Esophagus squamous epithelium (tissue), 5 donors: ENCODE results near the gene SDK2. TPM values are rescaled to one million over a fixed set of nuclear protein-coding genes. Genes with fewer than 3 reads are reported as not detected.

Source experiments
- DNase-seq: peaks from one replicate; lab custom pipeline; 2025; lab: John Stamatoyannopoulos, UW
- H3K27ac ChIP-seq, 4 donors: fragments of 200-600 bp; sonication (generic); one replicate each; pipeline ENCODE4 v1.5.1; 2016 to 2019; ENCODE audit warnings: mild to moderate bottlenecking in 1 of 4
- H3K27me3 ChIP-seq, 4 donors: fragments of 200-600 bp; sonication (generic); 1 replicate in 3 of 4; 2 replicates in 1 of 4; pipeline versions ENCODE4 v1.5.1 to v1.6.0; 2017 to 2021; ENCODE audit warnings: antibody characterized with exemption in 1 of 4
- H3K36me3 ChIP-seq, 3 donors: fragments of 200-600 bp; sonication (generic); one replicate each; pipeline ENCODE4 v1.5.1; 2016 to 2019
- H3K4me1 ChIP-seq, 3 donors: fragments of 200-600 bp; sonication (generic); one replicate each; pipeline ENCODE4 v1.5.1; 2017 to 2019
- H3K4me3 ChIP-seq, 4 donors: fragments of 200-600 bp; sonication (generic); 1 replicate in 3 of 4; 2 replicates in 1 of 4; pipeline ENCODE4 v1.5.1; 2016 to 2019; ENCODE audit warnings: mild to moderate bottlenecking in 2 of 4, moderate library complexity in 1 of 4
- H3K9me3 ChIP-seq, 3 donors: fragments of 200-600 bp; sonication (generic); one replicate each; pipeline ENCODE4 v1.5.1; 2016 to 2019
- POLR2A ChIP-seq, 4 donors: fragments of 450-650 bp; IDR thresholded peaks; one replicate each; pipeline ENCODE4 v1.6.1; 2017; ENCODE audit warnings: antibody characterized with exemption in 4 of 4, mild to moderate bottlenecking in 4 of 4, moderate library complexity in 3 of 4
- WGBS, 2 donors: methylation state at CpG; one replicate each; pipeline ENCODE4 v1.1.5; 2018; 5-methylcytosine and 5-hydroxymethylcytosine counted together
- intact Hi-C: fragments of 100-400 bp; cut with DNase I; formaldehyde crosslinking; loops from one replicate; pipeline ENCODE4 v1.15.0; 2022
- total RNA-seq, 4 donors: library from RNA; depleted of rRNA; stranded (reverse); fragments of >200 nt; gene quantifications; one replicate each; pipeline ENCODE4 v1.1.0, GENCODE V29; 2016
- TF ChIP-seq, protein P1 (sequence below), 6 experiments: fragments of 450-650 bp in 4 of 6; fragments of 200-600 bp in 2 of 6; sonication (generic) in 2 of 6; IDR thresholded peaks; one replicate each; pipeline ENCODE4 v1.5.1; 2016 to 2019; ENCODE audit warnings: antibody characterized with exemption in 6 of 6, mild to moderate bottlenecking in 4 of 6, moderate library complexity in 4 of 6
- donor health status: DM: yes; HTN: yes; CAD: no.

The SDK2 gene
- total RNA-seq, 4 donors from 2014 or later, result 1.7 to 5.5 (median 2.4) TPM

DNA sequence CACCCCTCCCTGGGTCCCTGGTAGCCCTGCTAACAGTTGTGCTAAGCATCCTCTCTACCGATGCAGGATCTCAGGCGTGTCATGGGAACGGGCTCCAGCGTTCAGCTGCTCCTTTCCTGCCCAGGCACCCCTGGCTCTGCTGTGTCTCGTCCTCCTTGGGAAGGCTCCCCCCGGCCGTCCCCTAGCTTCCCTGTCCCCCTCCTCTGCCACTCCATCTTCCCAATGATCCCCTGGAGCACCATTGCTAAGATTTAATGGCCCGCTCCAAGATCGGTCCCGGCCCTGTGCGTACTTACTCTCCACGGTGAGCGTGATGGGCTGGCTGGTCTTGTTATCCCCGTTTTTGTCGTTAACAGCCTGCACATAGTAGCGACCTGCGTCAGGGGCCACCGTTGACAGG lies 196.9 kb downstream of the SDK2 start:
- TF ChIP-seq, protein P1, sequence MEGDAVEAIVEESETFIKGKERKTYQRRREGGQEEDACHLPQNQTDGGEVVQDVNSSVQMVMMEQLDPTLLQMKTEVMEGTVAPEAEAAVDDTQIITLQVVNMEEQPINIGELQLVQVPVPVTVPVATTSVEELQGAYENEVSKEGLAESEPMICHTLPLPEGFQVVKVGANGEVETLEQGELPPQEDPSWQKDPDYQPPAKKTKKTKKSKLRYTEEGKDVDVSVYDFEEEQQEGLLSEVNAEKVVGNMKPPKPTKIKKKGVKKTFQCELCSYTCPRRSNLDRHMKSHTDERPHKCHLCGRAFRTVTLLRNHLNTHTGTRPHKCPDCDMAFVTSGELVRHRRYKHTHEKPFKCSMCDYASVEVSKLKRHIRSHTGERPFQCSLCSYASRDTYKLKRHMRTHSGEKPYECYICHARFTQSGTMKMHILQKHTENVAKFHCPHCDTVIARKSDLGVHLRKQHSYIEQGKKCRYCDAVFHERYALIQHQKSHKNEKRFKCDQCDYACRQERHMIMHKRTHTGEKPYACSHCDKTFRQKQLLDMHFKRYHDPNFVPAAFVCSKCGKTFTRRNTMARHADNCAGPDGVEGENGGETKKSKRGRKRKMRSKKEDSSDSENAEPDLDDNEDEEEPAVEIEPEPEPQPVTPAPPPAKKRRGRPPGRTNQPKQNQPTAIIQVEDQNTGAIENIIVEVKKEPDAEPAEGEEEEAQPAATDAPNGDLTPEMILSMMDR (IDR thresholded peaks at IDR 0.05), result no peak
- TF ChIP-seq POLR2A (IDR thresholded peaks at IDR 0.05), result no peak
- no peak overlapping the region for H3K4me3 ChIP-seq
- no peaks in the 10 kb centered on the region for H3K4me1 ChIP-seq
- H3K27me3 ChIP-seq, result no peaks in the 10 kb centered on the region
- intact Hi-C loops, result no loop called here
- no peak for DNase-seq
- H3K36me3 ChIP-seq, result no peaks in the 10 kb centered on the region
- no peaks in the 10 kb centered on the region for H3K9me3 ChIP-seq
- 83 to 88% methylated on average over 12 to 15 of the region's 18 CpGs for WGBS, 2 donors
- no peak overlapping the region for H3K27ac ChIP-seq

DNA sequence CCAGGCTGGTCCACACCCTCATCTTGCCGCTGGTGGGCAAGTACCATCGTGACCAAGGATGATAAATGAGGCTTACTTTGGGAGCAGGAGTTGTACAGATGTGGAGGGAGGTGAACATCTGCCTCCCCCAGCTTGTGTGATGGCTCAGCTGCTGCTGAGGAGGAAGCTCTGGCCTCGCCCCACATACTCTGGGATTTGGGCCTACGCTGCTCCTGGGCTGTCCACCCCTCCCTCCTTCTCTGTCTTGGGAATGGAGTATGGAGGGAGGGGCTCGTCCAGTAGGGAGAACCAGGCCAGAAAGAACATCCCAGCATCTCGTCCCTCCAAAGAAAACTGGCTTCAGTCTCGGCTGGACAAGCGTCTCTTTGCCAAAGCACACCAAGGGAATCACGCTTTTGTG lies 197.6 kb downstream of the SDK2 start:
- Histone ChIP-seq H3K9me3 (no peaks in the 10 kb centered on the region), H3K27me3 (no peaks in the 10 kb centered on the region), H3K27ac (no peak overlapping the region), H3K4me1 (no peaks in the 10 kb centered on the region), H3K36me3 (no peaks in the 10 kb centered on the region), H3K4me3 (no peak overlapping the region)
- TF ChIP-seq, protein P1 (IDR thresholded peaks at IDR 0.05), result no peak
- TF ChIP-seq POLR2A (IDR thresholded peaks at IDR 0.05), result no peak
- intact Hi-C loops, result no loop called here
- WGBS, 2 donors, result 66 to 68% methylated on average over 4 to 7 of the region's 9 CpGs
- no peak for DNase-seq

DNA sequence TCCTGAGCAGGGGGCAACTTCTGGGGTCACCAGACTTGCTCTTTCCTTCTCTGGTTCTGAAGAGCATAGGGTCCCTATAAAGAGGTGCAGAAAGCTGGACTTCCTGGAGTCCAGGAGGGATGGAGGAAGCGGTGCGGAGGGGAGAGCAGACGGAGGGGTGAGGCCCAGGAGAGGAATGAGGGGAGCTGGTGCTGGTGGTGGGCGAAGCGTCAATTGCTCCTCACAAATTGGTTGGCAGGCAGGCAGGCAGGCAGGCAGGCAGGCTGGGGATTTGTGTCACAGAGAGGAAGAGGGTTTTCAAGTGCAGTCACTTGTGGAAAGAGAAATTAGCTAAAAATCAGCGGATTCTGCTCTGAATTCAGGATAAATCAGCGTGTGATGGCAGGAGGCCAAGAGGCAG lies 198.8 kb downstream of the SDK2 start:
- DNase-seq, result no peak
- no peak overlapping the region for H3K27ac ChIP-seq
- no peaks in the 10 kb centered on the region for H3K27me3 ChIP-seq
- intact Hi-C loops, result no loop called here
- no peaks in the 10 kb centered on the region for H3K36me3 ChIP-seq
- TF ChIP-seq POLR2A (IDR thresholded peaks at IDR 0.05), result no peak
- TF ChIP-seq, protein P1 (IDR thresholded peaks at IDR 0.05), result no peak
- no peak overlapping the region for H3K4me3 ChIP-seq
- no peaks in the 10 kb centered on the region for H3K9me3 ChIP-seq
- 79 to 91% methylated on average over 7 of the region's 7 CpGs for WGBS, 2 donors
- H3K4me1 ChIP-seq, result no peaks in the 10 kb centered on the region

DNA sequence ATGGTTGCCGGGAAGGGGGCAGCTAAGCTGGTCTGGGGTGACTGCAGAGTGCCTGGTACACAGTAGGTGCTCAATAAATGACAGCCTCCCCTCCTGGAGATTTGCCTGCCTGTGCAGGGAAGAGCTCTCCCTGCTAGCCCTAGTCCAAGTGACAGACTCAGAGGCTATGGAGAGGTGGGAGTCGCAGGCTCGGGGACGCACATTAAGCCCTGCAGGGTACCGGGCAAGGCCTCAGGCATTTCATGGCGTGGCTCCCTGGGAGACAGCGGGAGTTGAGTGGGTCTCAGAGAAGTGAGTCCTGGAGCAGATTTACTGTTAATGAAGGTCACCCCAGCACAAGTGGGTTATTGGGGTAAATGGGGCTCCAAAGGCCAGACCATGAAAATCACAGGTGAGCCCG lies 200.2 kb downstream of the SDK2 start:
- TF ChIP-seq, protein P1 (IDR thresholded peaks at IDR 0.05), result no peak
- TF ChIP-seq POLR2A (IDR thresholded peaks at IDR 0.05), result no peak
- intact Hi-C loops, result no loop called here
- no peak overlapping the region for H3K4me3 ChIP-seq

DNA sequence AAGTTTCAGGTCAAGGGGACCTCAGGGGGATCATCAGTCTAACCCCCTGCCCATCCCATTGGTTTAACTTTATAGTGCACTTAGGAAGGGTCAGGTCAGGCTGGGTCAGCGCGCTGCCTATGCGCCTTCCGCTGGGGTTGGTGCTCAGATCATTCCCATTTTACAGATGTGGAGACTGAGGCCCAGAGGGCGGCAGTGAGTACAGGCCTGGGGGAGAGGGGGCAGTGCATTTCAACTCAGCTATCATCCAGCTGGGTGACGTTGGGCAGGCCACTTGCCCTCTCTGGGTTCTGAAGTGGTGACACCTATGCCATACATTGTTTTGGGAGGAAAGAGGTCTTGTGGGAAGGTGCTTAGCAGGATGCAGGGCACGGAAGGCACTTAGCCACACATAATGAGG lies 204.6 kb downstream of the SDK2 start:
- Histone ChIP-seq H3K4me3 (no peak overlapping the region), H3K36me3 (no peaks in the 10 kb centered on the region), H3K27ac (no peak overlapping the region), H3K9me3 (no peaks in the 10 kb centered on the region), H3K27me3 (no peaks in the 10 kb centered on the region), H3K4me1 (no peaks in the 10 kb centered on the region)
- no peak for DNase-seq
- TF ChIP-seq, protein P1 (IDR thresholded peaks at IDR 0.05), result no peak
- TF ChIP-seq POLR2A (IDR thresholded peaks at IDR 0.05), result no peak
- 85 to 94% methylated on average over 5 to 6 of the region's 7 CpGs for WGBS, 2 donors
- intact Hi-C loops, result loop anchor here (10.0 kb wide), 1 partner anchor 735 kb away; no protein-coding TSS in a partner anchor

More for the DNA sequence above, 200.2 kb downstream of the SDK2 start:
- Histone ChIP-seq H3K27me3 (no peaks in the 10 kb centered on the region), H3K27ac (no peak overlapping the region), H3K4me1 (no peaks in the 10 kb centered on the region), H3K9me3 (no peaks in the 10 kb centered on the region), H3K36me3 (no peaks in the 10 kb centered on the region)
- 83 to 89% methylated on average over 5 to 7 of the region's 8 CpGs for WGBS, 2 donors
- no peak for DNase-seq
